ENCODE data around the gene SPATC1L.

The SPATC1L gene

DNA sequence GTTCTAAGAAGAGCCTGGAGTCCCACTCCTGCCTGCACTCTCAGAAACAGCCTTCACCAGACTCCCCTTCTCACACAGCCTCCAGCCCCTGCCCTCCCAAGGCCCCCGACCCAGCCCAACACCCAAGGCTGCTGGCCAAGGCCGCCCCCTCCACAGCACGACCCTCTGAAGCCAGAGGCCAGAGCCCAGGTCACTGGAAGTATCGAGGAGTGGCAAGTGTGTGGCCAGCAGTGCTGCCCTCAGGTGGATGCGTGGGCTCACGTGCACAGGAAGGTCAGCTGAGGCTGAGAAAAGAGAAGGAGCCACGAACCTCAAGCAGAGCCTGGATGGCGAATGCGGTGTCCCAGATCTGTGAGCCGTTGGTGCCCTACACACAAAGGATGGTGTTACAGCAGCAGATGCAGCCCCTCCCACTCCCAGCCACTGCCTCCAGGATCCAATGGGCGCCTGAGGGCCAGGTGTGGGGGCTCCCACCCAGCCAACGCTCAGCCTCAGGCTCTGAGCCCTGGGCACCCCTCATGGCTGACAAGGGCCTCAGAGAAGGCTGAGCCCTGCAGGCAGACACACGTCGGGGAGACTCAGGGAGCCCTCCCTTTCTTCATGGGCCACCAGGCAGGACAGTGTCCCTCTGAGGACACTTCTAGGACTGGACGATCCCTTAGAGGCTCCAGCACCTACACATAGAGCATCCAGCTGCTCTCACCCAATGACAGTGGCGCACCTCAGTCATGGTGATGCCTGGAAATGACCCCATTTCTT lies 26.3 kb upstream of the SPATC1L start:
- TF ChIP-seq GATA2 (IDR thresholded peaks at IDR 0.05; ENCODE audit: low read depth, low read length) (no peak), GATA3 (IDR thresholded peaks at IDR 0.05; ENCODE audit: low read depth, low read length) (no peak)

DNA sequence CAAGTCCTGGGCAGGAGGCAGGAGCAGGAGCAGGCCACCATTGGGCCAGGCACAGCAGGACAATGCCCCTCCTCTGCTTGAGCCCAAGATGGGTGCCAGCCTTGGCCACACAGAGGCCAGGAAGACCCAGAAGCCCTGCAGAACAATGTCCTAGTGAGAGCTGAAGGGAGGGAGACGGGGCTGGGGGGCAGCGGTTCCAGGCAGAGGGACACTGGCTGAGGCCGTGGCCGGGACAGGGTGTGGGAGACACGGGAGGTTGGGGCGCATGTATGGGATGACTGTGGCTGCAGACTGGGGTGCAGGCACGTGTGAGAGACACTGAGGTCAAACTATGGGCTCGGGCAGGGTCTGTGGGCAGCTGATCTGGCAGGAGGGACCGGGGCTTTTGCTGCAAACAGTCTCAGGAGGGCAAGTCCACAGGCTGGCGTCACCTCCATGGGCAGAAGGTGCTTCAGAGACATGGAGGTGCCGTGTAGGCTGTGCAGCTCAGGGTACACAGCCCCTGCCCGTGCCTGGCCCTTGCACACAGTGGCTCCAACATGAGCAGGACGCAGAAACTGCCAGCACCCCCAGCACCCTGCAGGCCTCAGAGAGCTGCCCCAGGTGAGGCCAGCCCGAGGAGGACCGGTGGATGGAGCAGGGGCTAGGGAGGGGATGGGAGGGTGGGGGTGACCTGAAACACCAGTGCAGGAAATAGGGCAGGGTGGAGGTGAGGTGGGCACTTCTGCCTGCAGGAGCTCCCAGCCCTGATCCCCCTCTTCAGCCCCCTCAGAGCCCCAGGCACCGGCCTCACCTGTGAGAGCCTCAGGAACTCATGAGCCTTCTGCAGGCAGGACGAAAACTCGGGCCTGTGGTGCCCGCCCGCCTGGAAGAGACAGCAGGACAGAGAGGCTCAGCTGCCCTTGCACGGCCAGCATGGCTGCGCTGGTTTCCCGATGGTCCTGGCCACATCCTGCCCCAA lies 24.8 kb upstream of the SPATC1L start:
- TF ChIP-seq GATA2 (IDR thresholded peaks at IDR 0.05; ENCODE audit: low read depth, low read length) (no peak), GATA3 (IDR thresholded peaks at IDR 0.05; ENCODE audit: low read depth, low read length) (no peak)

DNA sequence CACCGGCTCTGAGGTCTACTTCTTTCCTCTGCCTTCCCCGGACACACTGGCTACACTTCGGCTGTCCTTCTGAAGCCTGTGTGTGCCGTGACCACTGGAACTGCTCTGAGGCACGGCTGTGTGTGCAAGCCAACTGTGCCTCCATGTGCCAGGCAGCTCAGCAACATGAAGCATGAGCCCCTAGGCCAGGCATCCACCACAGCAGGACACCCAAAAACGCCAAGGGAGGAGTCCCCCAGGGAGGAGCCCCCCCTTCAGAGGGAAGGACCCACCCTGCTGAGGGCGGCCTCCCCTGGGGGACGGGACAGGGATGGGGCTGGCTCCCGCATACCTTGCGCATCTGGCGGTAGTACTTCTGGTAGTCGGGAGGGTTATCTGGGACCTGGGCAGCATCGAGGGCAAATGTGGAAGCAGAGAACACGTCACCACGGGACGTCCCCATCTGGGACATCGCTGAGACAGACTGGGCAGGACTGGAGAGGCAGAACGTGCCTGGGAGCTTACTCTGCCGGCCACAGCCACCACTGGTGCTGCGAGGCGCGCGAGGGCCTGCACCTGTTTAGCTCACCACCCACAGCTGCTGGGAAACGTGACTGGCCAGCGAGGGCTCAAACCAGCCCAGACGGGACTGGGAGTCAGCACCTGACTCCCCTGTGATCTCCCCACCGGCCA lies 23.8 kb upstream of the SPATC1L start:
- TF ChIP-seq GATA3 (IDR thresholded peaks at IDR 0.05; ENCODE audit: low read depth, low read length) (no peak), GATA2 (IDR thresholded peaks at IDR 0.05; ENCODE audit: low read depth, low read length) (no peak)

DNA sequence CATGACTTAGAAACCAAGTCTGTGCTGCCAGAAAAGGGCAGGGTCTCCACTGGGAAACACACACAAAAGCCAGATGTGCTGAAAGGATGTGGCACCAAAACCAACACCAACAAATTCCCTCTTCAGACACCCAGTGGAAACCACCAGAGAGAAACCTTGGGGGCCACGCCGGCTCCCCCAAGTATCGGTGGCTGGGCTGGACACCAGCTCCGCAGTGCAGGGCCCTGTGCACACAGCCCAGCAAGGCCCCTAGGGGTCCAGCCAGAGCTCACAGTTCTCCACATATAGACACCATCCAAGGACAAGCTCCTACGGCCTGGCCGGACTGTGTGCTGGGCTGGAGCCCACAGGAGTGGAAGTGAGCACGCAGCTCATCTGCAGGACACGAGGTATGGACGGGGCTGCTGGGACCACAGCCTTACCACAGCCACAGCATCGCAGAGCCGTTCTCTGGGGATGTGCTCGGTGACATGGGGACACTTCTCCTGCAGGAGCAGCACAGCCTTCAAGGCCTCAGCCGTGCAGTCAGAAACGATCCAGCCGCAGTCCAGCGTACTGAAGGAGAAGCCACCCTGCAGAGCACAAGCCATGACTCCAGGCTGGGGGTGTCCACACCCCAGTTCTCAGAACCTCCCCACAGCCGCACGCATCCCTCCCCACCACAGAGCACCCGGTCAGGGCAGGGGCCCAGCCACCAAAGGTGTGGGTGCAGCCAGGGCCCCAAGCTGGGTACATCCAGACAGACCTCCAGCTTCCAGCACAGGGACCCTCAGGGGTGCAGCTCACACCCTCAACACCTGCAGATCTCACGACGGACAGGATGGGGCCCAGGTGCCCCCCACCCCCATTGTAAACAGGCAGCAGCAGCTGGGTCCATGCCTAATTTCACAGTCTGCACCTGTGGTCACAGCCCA lies 23.0 kb upstream of the SPATC1L start:
- no peak for TF ChIP-seq GATA2 (IDR thresholded peaks at IDR 0.05; ENCODE audit: low read depth, low read length)
- no peak for TF ChIP-seq GATA3 (IDR thresholded peaks at IDR 0.05; ENCODE audit: low read depth, low read length)

GRCh38 chr21:46206163-46207005 lies 22.1 kb upstream of the SPATC1L start:
- no peak for TF ChIP-seq GATA2 (IDR thresholded peaks at IDR 0.05; ENCODE audit: low read depth, low read length)
- TF ChIP-seq GATA3 (IDR thresholded peaks at IDR 0.05; ENCODE audit: low read depth, low read length): no peak

- TF ChIP-seq GATA3 (IDR thresholded peaks at IDR 0.05; ENCODE audit: low read depth, low read length) (no peak), GATA2 (IDR thresholded peaks at IDR 0.05; ENCODE audit: low read depth, low read length) (no peak)
These were observed 21.5 kb upstream of the SPATC1L start for GRCh38 chr21:46205766-46206162.

DNA sequence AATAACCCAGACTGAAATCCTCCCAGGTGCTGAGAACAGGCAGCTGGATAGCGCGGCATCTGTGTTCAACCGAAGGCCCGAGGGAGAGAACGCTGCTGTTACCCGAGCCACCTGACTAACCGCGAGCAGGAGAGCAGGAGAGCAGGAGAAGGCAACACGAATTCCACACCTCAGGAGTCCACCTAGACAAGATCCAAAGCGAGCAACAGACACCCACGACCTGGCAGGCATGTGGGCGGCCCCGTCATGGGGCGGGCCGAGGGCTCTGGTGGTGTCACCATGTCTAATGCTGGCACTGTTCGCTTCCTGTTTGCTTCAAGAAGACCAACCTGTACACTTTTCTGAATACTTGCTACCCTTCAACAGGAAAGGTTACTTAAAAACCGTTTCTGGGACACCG lies 20.9 kb upstream of the SPATC1L start:
- TF ChIP-seq GATA2 (IDR thresholded peaks at IDR 0.05; ENCODE audit: low read depth, low read length): no peak
- no peak for TF ChIP-seq GATA3 (IDR thresholded peaks at IDR 0.05; ENCODE audit: low read depth, low read length)

- TF ChIP-seq GATA3 (IDR thresholded peaks at IDR 0.05; ENCODE audit: low read depth, low read length) (no peak), GATA2 (IDR thresholded peaks at IDR 0.05; ENCODE audit: low read depth, low read length) (no peak)
These were observed 18.9 kb upstream of the SPATC1L start for GRCh38 chr21:46203203-46203600.

GRCh38 chr21:46202592-46203202 lies 18.4 kb upstream of the SPATC1L start:
- TF ChIP-seq GATA2 (IDR thresholded peaks at IDR 0.05; ENCODE audit: low read depth, low read length) (no peak), GATA3 (IDR thresholded peaks at IDR 0.05; ENCODE audit: low read depth, low read length) (no peak)

DNA sequence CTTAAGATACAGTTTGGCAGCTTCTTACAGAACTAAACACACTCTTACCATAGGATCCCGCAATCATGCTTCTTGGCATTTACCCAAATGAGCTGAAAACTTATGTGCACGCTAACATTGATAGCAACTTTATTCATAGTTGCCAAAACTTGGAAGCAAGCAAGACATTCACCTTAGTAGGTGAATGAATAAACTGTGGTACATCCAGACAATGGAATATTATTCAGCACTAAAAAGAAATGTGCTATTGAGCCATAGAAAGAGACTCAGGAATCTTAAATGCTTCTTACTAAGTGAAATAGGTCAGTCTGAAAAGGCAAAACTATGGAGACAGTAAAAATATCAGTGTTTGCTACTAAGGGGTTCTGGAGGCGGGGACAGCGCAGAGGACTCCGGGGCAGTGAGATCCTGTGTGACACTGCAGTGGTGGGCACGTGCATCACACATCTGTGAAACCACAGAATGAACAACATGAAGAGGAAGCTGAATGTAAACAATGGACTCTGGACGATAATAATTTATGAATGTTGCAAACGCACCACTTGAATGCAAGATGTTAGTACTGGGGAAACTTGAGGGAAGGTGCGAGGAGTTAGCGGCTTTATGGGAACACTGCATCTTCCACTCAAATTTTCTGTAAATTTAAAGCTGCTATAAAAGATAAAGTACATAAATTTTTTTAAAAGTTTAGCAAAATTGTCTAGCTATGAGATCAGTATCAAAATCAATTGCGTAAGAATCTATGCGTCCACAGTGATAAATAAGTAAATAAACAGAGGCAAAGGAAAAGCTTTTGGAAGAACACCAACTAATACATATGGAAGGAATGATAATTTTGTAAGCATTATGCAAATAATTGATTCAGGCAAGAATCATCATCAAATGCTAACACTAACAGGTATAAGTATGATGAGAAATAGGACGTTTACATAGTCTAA lies 15.4 kb upstream of the SPATC1L start:
- TF ChIP-seq GATA2 (IDR thresholded peaks at IDR 0.05; ENCODE audit: low read depth, low read length): no peak
- no peak for TF ChIP-seq GATA3 (IDR thresholded peaks at IDR 0.05; ENCODE audit: low read depth, low read length)

DNA sequence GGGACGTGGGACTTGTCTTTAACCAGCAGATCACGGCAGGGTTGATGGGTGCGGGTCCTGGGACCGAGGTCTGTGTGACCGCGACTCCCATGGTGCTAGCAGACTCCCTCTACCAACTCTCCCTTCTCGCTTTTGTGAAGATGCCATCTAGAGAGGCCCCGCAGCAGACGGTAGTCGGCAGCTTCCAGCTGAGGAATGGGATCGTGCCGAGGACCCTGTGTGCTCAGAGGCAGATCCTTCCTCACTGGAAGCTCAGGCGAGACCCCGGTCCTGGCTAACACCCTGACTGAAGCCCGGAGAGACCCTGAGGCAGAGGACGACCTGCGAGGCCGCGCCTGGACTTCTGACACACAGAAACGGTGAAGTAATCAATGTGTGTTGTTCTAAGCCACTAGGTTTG lies 12.5 kb upstream of the SPATC1L start:
- no peak for TF ChIP-seq GATA3 (IDR thresholded peaks at IDR 0.05; ENCODE audit: low read depth, low read length)
